C4-2B (cell line): Measurements from ENCODE around the gene PLEKHA1.

Experiments used
- CTCF ChIP-seq: fragments of 450-650 bp; conservative IDR thresholded peaks from 2 replicates; pipeline ENCODE4 v1.5.1; 2017; ENCODE audit warnings: mild to moderate bottlenecking
- ZFX ChIP-seq: fragments of 450-650 bp; IDR thresholded peaks from 2 replicates; pipeline ENCODE4 v1.6.1; 2017

GRCh38 chr10:122327237-122328206 is 47.0 kb upstream of the PLEKHA1 start:
- TF ChIP-seq CTCF (no peak), ZFX (no peak)
